HG03575 (cell line): Measurements from ENCODE around the gene ZNF771.

ENCODE experiments used
- ATAC-seq: cut with Tn5 transposase; IDR thresholded peaks from one replicate; pipeline ENCODE4 v1.9.1; 2021; ENCODE audit not compliant: unreplicated experiment, insufficient number of reproducible peaks, low FRiP score; ENCODE audit errors: extremely low read depth

Gene ZNF771

GRCh38 chr16:30372725-30373124, 34.7 kb upstream of the ZNF771 start:
- no peak for ATAC-seq

GRCh38 chr16:30374538-30374937, 32.9 kb upstream of the ZNF771 start, which contains the start of gene MYL11:
Gene MYL11, plus strand, starts transcription at chr16:30374802. Its CDS starts 56 bp downstream, at chr16:30374858.
- no peak for ATAC-seq

- ATAC-seq, result no peak
Measured at GRCh38 chr16:30375864-30376263, 31.5 kb upstream of the ZNF771 start.

- no peak for ATAC-seq
Measured at GRCh38 chr16:30376461-30376902, 30.9 kb upstream of the ZNF771 start.

- ATAC-seq, result no peak
Measured at GRCh38 chr16:30377050-30377811, 30.2 kb upstream of the ZNF771 start.

- peak; percentile 6 for ATAC-seq
Measured at GRCh38 chr16:30377812-30378235, 29.6 kb upstream of the ZNF771 start.

GRCh38 chr16:30378236-30379157, 28.9 kb upstream of the ZNF771 start:
- peak; percentile 55 for ATAC-seq

GRCh38 chr16:30379158-30379783, 28.1 kb upstream of the ZNF771 start:
- ATAC-seq, result no peak

DNA sequence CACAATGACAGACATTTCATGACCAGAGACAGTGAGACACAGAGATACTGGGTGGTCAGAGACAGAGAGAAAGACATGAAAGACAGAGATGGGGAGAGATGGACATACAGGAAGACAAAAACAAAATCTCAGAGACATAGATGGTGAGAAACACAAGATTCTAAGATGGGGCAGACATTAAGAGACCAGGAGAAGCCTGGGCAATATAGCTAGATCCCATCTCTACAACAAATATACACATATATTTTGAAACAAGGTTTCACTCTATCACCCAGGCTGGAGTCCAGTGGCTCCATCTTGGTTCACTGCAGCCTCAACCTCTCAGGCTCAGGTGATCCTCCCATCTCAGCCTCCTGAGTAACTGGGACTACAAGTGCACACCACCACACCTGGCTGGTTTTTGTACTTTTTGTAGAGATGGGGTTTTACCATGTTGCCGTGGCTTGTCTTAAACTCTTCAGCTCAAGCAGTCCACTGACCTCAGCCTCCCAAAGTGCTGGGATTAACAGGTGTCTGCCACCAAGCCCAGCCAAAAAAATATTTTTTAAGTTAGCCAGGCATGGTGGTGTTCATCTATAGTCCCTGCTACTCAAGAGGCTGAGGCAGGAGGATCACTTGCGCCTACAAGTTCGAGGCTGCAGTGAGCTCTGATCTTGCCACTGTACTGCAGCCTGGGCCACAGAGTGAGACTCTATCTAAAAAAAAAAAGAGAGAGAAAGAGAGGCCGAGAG, 27.2 kb upstream of the ZNF771 start:
- ATAC-seq, result no peak

- ATAC-seq, result no peak
Measured at GRCh38 chr16:30380803-30381208, 26.6 kb upstream of the ZNF771 start.

- ATAC-seq, result no peak
Measured at GRCh38 chr16:30381291-30382041, 25.9 kb upstream of the ZNF771 start.

GRCh38 chr16:30382111-30382881, 25.1 kb upstream of the ZNF771 start, which contains the start of gene SEPTIN1:
Gene SEPTIN1, minus strand, starts transcription at chr16:30382561. Its CDS starts 19 bp downstream, at chr16:30382542.
- ATAC-seq, result no peak

GRCh38 chr16:30383521-30383920, 23.9 kb upstream of the ZNF771 start:
- no peak for ATAC-seq

GRCh38 chr16:30394592-30395154, 12.7 kb upstream of the ZNF771 start:
- no peak for ATAC-seq

- no peak for ATAC-seq
Measured at GRCh38 chr16:30395155-30395991, 12.0 kb upstream of the ZNF771 start, which contains the start of gene ZNF48. Gene ZNF48, plus strand, starts transcription at chr16:30395420. Its CDS starts 375 bp downstream, at chr16:30395795.

GRCh38 chr16:30395992-30396585, 11.3 kb upstream of the ZNF771 start:
- ATAC-seq, result no peak
